HepG2 (cell line): ENCODE data around the gene SPCS1.

Source experiments
- CAMTA2 ChIP-seq: sonication (generic); formaldehyde crosslinking; IDR thresholded peaks from 2 replicates; pipeline ENCODE4 v1.4.0; 2020; ENCODE audit warnings: mild to moderate bottlenecking, missing genetic modification reagents, borderline replicate concordance
- FOSL2 ChIP-seq: sonication (generic); formaldehyde crosslinking; IDR thresholded peaks from 2 replicates; pipeline ENCODE4 v1.4.0; 2020; ENCODE audit warnings: missing genetic modification reagents
- MLX ChIP-seq: IDR thresholded peaks from 2 replicates; pipeline ENCODE4 v1.6.1; 2016
- PTBP1 ChIP-seq: fragments of 200-400 bp; formaldehyde crosslinking; IDR thresholded peaks from 2 replicates; pipeline ENCODE4 v1.6.1; 2018; ENCODE audit warnings: low read length, low read depth; ENCODE audit not compliant: poor library complexity, severe bottlenecking
- ZC3H4 ChIP-seq: sonication (generic); formaldehyde crosslinking; IDR thresholded peaks from 2 replicates; pipeline ENCODE4 v1.4.0; 2020; ENCODE audit warnings: missing genetic modification reagents, borderline replicate concordance
- ZNF136 ChIP-seq: sonication (generic); formaldehyde crosslinking; IDR thresholded peaks from 2 replicates; pipeline ENCODE4 v1.8.1; 2022; ENCODE audit warnings: low read depth, mild to moderate bottlenecking, moderate library complexity, missing genetic modification reagents
- ZNF792 ChIP-seq: IDR thresholded peaks from 2 replicates; pipeline ENCODE4 v1.6.1; 2016
- TF ChIP-seq, protein P1 (sequence below): sonication (generic); formaldehyde crosslinking; IDR thresholded peaks from 2 replicates; pipeline ENCODE4 v1.5.0; 2020; ENCODE audit warnings: mild to moderate bottlenecking, missing genetic modification reagents, moderate library complexity

GRCh38 chr3:52696830-52697631, 8.9 kb upstream of the SPCS1 start:
- TF ChIP-seq, protein P1, sequence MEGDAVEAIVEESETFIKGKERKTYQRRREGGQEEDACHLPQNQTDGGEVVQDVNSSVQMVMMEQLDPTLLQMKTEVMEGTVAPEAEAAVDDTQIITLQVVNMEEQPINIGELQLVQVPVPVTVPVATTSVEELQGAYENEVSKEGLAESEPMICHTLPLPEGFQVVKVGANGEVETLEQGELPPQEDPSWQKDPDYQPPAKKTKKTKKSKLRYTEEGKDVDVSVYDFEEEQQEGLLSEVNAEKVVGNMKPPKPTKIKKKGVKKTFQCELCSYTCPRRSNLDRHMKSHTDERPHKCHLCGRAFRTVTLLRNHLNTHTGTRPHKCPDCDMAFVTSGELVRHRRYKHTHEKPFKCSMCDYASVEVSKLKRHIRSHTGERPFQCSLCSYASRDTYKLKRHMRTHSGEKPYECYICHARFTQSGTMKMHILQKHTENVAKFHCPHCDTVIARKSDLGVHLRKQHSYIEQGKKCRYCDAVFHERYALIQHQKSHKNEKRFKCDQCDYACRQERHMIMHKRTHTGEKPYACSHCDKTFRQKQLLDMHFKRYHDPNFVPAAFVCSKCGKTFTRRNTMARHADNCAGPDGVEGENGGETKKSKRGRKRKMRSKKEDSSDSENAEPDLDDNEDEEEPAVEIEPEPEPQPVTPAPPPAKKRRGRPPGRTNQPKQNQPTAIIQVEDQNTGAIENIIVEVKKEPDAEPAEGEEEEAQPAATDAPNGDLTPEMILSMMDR: no peak
- no peak for TF ChIP-seq ZC3H4 (CRISPR knock-in tag)
- no peak for TF ChIP-seq ZNF136
- TF ChIP-seq MLX (CRISPR knock-in tag): no peak
- no peak for TF ChIP-seq PTBP1
- TF ChIP-seq ZNF792 (CRISPR knock-in tag): no peak
- TF ChIP-seq CAMTA2: no peak
- no peak for TF ChIP-seq FOSL2
